Loucy (cell line): ENCODE data around the gene MT1E.

Experiments used
- H2AFZ ChIP-seq: fragments of 200-600 bp; sonication (generic); 2 replicates; pipeline ENCODE4 v1.6.0; 2016; ENCODE audit warnings: antibody characterized with exemption, mild to moderate bottlenecking, low read length, moderate library complexity
- H3F3A ChIP-seq: fragments of 200-600 bp; 2 replicates; pipeline ENCODE4 v1.6.0; 2016; ENCODE audit warnings: antibody characterized with exemption, low read depth, mild to moderate bottlenecking
- H3K27me3 ChIP-seq: fragments of 200-600 bp; sonication (generic); 2 replicates; pipeline ENCODE4 v1.6.1; 2014; ENCODE audit warnings: low read length, mild to moderate bottlenecking; ENCODE audit not compliant: insufficient read depth, poor library complexity, severe bottlenecking
- H3K36me3 ChIP-seq: fragments of 200-600 bp; sonication (generic); 2 replicates; pipeline ENCODE4 v1.6.1; 2016; ENCODE audit warnings: low read length; ENCODE audit not compliant: insufficient read depth
- H3K4me1 ChIP-seq: fragments of 200-600 bp; sonication (generic); 2 replicates; pipeline ENCODE4 v1.5.1; 2014; ENCODE audit warnings: low read length, mild to moderate bottlenecking; ENCODE audit not compliant: insufficient read depth, poor library complexity, severe bottlenecking
- H3K4me2 ChIP-seq: fragments of 200-600 bp; sonication (generic); 2 replicates; pipeline ENCODE4 v1.6.0; 2014; ENCODE audit warnings: antibody characterized with exemption, low read length, low read depth, mild to moderate bottlenecking; ENCODE audit not compliant: poor library complexity, severe bottlenecking
- H3K4me3 ChIP-seq: fragments of 200-600 bp; sonication (generic); 2 replicates; pipeline ENCODE4 v1.5.1; 2014; ENCODE audit warnings: low read length, mild to moderate bottlenecking, mixed read lengths; ENCODE audit not compliant: poor library complexity, severe bottlenecking
- H3K79me2 ChIP-seq: fragments of 200-600 bp; sonication (generic); 2 replicates; pipeline ENCODE4 v1.6.1; 2014; ENCODE audit warnings: low read length; ENCODE audit not compliant: insufficient read depth
- H3K9ac ChIP-seq: fragments of 200-600 bp; sonication (generic); 2 replicates; pipeline ENCODE4 v1.6.0; 2014; ENCODE audit warnings: mild to moderate bottlenecking, low read depth, low read length, moderate library complexity; ENCODE audit not compliant: poor library complexity, severe bottlenecking
- H3K9me2 ChIP-seq: fragments of 200-600 bp; sonication (generic); replicated peaks from 2 replicates; pipeline ENCODE4 v1.6.1; 2016; ENCODE audit warnings: low read depth, low read length, mixed read lengths
- H3K9me3 ChIP-seq: fragments of 200-600 bp; sonication (generic); 2 replicates; pipeline ENCODE4 v1.6.1; 2014; ENCODE audit warnings: mild to moderate bottlenecking, antibody characterized with exemption, low read length, low read depth; ENCODE audit not compliant: insufficient read depth
- H4K20me1 ChIP-seq: fragments of 200-600 bp; sonication (generic); 2 replicates; pipeline ENCODE4 v1.6.0; 2014; ENCODE audit warnings: antibody characterized with exemption, low read length, mild to moderate bottlenecking; ENCODE audit not compliant: insufficient read depth, poor library complexity, severe bottlenecking
- CTCF ChIP-seq: fragments of 200-600 bp; sonication (generic); conservative IDR thresholded peaks from 2 replicates; pipeline ENCODE4 v1.5.1; 2014; ENCODE audit warnings: mild to moderate bottlenecking, antibody characterized with exemption, low read length
- EZH2phosphoT487 ChIP-seq: fragments of 200-600 bp; IDR thresholded peaks from 2 replicates; pipeline ENCODE4 v1.6.1; 2018; ENCODE audit warnings: antibody characterized with exemption, mild to moderate bottlenecking, moderate library complexity, borderline replicate concordance

The MT1E gene

DNA sequence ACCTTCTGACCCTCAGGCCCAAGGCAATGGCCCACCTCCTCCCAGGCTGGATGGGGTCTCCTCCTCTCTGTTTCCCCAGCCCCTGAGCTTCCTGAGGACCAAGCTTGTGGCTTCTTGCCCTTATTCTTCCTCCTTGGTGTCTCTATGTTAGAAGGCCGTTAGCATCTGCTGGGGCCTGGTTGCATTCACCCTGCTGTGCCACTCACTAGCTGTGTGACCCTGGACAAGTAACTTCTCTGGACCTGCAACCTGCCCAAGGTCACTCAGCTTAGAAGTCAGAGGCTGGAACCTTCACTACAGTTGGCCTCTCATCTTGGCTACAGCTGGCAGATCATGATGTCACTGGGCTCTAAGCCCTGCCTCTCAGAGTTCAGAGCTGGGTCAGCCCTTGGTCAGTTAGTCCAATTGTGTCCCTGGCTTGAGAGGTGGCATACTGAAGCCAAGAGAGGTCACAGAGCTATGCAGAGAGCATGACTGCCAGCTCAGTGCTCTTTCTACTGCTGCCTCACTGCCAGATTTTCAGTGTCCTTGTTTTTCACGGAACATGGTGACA lies 14.2 kb upstream of the MT1E start:
- Histone ChIP-seq H3K4me1 (peaks cover 19% of the 10 kb centered on the region), H2AFZ (no peak overlapping the region), H3K79me2 (peaks cover 7% of the 10 kb centered on the region), H3K4me2 (no peak overlapping the region), H3F3A (no peaks in the 10 kb centered on the region), H3K9me3 (no peaks in the 10 kb centered on the region), H4K20me1 (no peaks in the 10 kb centered on the region), H3K4me3 (no peak overlapping the region), H3K9me2 (no peaks in the 10 kb centered on the region), H3K36me3 (no peaks in the 10 kb centered on the region), H3K9ac (no peak overlapping the region), H3K27me3 (no peaks in the 10 kb centered on the region)
- TF ChIP-seq CTCF (no peak), EZH2phosphoT487 (no peak)

GRCh38 chr16:56613706-56614105 lies 11.9 kb upstream of the MT1E start:
- Histone ChIP-seq H3K4me2 (no peak overlapping the region), H2AFZ (no peak overlapping the region), H3K9ac (no peak overlapping the region), H3K27me3 (no peaks in the 10 kb centered on the region), H3K4me1 (peaks cover 14% of the 10 kb centered on the region), H3K36me3 (no peaks in the 10 kb centered on the region), H4K20me1 (no peaks in the 10 kb centered on the region), H3F3A (no peaks in the 10 kb centered on the region), H3K9me3 (no peaks in the 10 kb centered on the region), H3K9me2 (no peaks in the 10 kb centered on the region), H3K4me3 (no peak overlapping the region), H3K79me2 (peaks cover 7% of the 10 kb centered on the region)
- TF ChIP-seq EZH2phosphoT487, result no peak
- no peak for TF ChIP-seq CTCF

DNA sequence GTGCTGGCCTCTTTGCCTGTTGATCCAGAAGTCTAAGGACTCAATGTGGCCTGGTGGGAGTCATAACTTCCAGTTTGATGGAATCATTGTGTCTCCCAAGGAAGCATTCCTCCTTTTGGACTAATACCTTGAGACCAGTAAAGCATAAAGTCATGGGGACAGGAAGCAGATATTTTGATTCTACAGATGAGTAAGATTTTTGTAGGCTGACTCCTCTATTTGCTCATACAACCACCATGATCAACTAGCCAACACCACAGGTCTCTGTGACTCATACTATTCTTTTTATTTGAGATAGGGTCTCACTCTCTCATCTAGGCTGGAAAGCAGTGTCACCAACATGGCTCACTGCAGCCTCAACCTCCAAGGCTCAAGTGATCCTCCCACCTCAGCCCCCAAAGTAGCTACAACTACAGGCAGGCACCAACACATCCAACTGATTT lies 11.0 kb upstream of the MT1E start:
- Histone ChIP-seq H3F3A (no peaks in the 10 kb centered on the region), H4K20me1 (no peaks in the 10 kb centered on the region), H3K4me1 (peaks cover 13% of the 10 kb centered on the region), H3K27me3 (no peaks in the 10 kb centered on the region), H3K36me3 (no peaks in the 10 kb centered on the region), H3K9me3 (no peaks in the 10 kb centered on the region), H3K9me2 (no peaks in the 10 kb centered on the region), H2AFZ (no peak overlapping the region), H3K79me2 (no peaks in the 10 kb centered on the region), H3K4me2 (no peak overlapping the region), H3K9ac (no peak overlapping the region), H3K4me3 (no peak overlapping the region)
- no peak for TF ChIP-seq EZH2phosphoT487
- TF ChIP-seq CTCF, result no peak
